Psoas muscle (tissue), 8 donors: ENCODE data around the gene MBTPS1. TPM values are rescaled to one million over a fixed set of nuclear protein-coding genes. Genes with fewer than 3 reads are reported as not detected.

Source experiments
- ATAC-seq, 4 donors: fragments of 200-7000 bp; cut with Tn5 transposase; one replicate each; pipeline ENCODE4 v1.9.1; 2020; ENCODE audit warnings: moderate library complexity in 3 of 4, mild to moderate bottlenecking in 2 of 4
- DNase-seq, 2 donors: peaks; one replicate each; pipeline ENCODE4 v3.0.0-alpha.2; 2020
- H3K27ac ChIP-seq: fragments of 200-600 bp; one replicate; pipeline ENCODE4 v1.8.0; 2022
- H3K27me3 ChIP-seq, 3 donors: fragments of 200-600 bp in 1 of 3; one replicate each; pipeline versions ENCODE4 v1.6.1 to v1.8.0; 2013 to 2022; ENCODE audit warnings: low read length in 2 of 3, mild to moderate bottlenecking in 2 of 3, moderate library complexity in 1 of 3; ENCODE audit not compliant: insufficient read depth in 3 of 3
- H3K36me3 ChIP-seq, 2 donors: fragments of 200-600 bp in 1 of 2; one replicate each; pipeline versions ENCODE4 v1.6.1 to v1.8.0; 2013 to 2022; ENCODE audit warnings: low read depth in 1 of 2, mild to moderate bottlenecking in 1 of 2, moderate library complexity in 1 of 2; ENCODE audit not compliant: insufficient read depth in 1 of 2
- H3K4me1 ChIP-seq: fragments of 200-600 bp; one replicate; pipeline ENCODE4 v1.8.0; 2022
- H3K4me3 ChIP-seq: fragments of 200-600 bp; one replicate; pipeline ENCODE4 v1.8.0; 2022; ENCODE audit warnings: mild to moderate bottlenecking
- H3K9me3 ChIP-seq: fragments of 200-600 bp; one replicate; pipeline ENCODE4 v1.8.0; 2022
- CTCF ChIP-seq: fragments of 200-600 bp; IDR thresholded peaks from one replicate; pipeline ENCODE4 v1.8.0; 2022; ENCODE audit warnings: antibody characterized with exemption
- WGBS, 3 donors: extraction: QIAGEN DNeasy Blood & Tissue Kit; methylation state at CpG; one replicate each; pipeline versions ENCODE4 v1.1.6 to v1.1.7; 2013; 5-methylcytosine and 5-hydroxymethylcytosine counted together
- intact Hi-C, 2 donors: fragments of 100-400 bp; cut with DNase I; formaldehyde crosslinking; loops; one replicate each; pipeline versions ENCODE4 v1.11.0 to v1.14.2; 2022
- polyA plus RNA-seq, 3 donors: library from polyadenylated mRNA; stranded (reverse); fragments of 200-250 nt; gene quantifications; one replicate each; pipeline ENCODE4 v1.2.3, GENCODE V29; 2013
- total RNA-seq, 4 donors: library from RNA; stranded (reverse); fragmentation: NEBNext Ultra II Directional in 2 of 4; extraction: Animal tissue kit (Norgen Biotek cat#: 25700) in 2 of 4; gene quantifications; one replicate each; pipeline versions ENCODE4 v1.2.1 to v1.2.4, GENCODE V29; 2021 to 2023
- donor health status: healthy with polysubstance abuse.
- donor health status: DM: no; HTN: no; CAD: no; lungs with moderate emphysema.
- donor health status: Bipolar disorder and iron deficiency.
- donor health status: healthy.
- donor health status: DM: yes; HTN: yes; CAD: no.
- donor health status: DM: no; HTN: no; CAD: no.
- donor health status: DM: no; HTN: no; CAD: no.
- donor health status: DM: yes; HTN: yes; CAD: no.

The MBTPS1 gene
- total and polyA plus RNA-seq, 7 donors, result 18.6 to 31.8 (median 28.8) TPM

GRCh38 chr16:84075376-84075775 lies 41.4 kb downstream of the MBTPS1 start:
- 86 to 90% (median 89%) methylated on average over 11 of the region's 11 CpGs for WGBS, 3 donors
- no peak for DNase-seq
- Histone ChIP-seq H3K4me3 (no peak overlapping the region), H3K36me3 (peaks cover 7 to 95% of the 10 kb centered on the region in 2 donors), H3K27ac (no peak overlapping the region), H3K9me3 (no peaks in the 10 kb centered on the region), H3K27me3 (no peaks in the 10 kb centered on the region), H3K4me1 (peaks cover 7% of the 10 kb centered on the region)
- TF ChIP-seq CTCF, result no peak
- ATAC-seq, result no peak
- intact Hi-C loops, result no loop called here

GRCh38 chr16:84074721-84075120 lies 42.0 kb downstream of the MBTPS1 start:
- ATAC-seq (peak in 3 of 4 donors; percentile 63 to 72 (median 72)), DNase-seq (no peak)
- H3K27ac ChIP-seq, result no peak overlapping the region
- WGBS, 3 donors, result 43 to 64% (median 55%) methylated on average over 3 of the region's 3 CpGs
- H3K36me3 ChIP-seq, result peaks cover 7 to 95% of the 10 kb centered on the region in 2 donors
- no peaks in the 10 kb centered on the region for H3K27me3 ChIP-seq
- TF ChIP-seq CTCF, result no peak
- H3K4me3 ChIP-seq, result no peak overlapping the region
- H3K4me1 ChIP-seq, result no peaks in the 10 kb centered on the region
- no peaks in the 10 kb centered on the region for H3K9me3 ChIP-seq
- intact Hi-C loops, result no loop called here

GRCh38 chr16:84072014-84072413 lies 44.7 kb downstream of the MBTPS1 start:
- peak in 1 of 4 donors; percentile 18 for ATAC-seq
- DNase-seq, result no peak

GRCh38 chr16:84071121-84071520 lies 45.6 kb downstream of the MBTPS1 start:
- no peak for DNase-seq
- WGBS, 3 donors, result 84 to 91% (median 87%) methylated on average over 8 of the region's 8 CpGs
- H3K27me3 ChIP-seq, result no peaks in the 10 kb centered on the region
- peaks cover 19 to 99% of the 10 kb centered on the region in 2 donors for H3K36me3 ChIP-seq
- H3K9me3 ChIP-seq, result no peaks in the 10 kb centered on the region
- no peak overlapping the region for H3K27ac ChIP-seq
- no peak for ATAC-seq
- H3K4me3 ChIP-seq, result no peak overlapping the region
- intact Hi-C loops, result no loop called here
- H3K4me1 ChIP-seq, result no peaks in the 10 kb centered on the region
- no peak for TF ChIP-seq CTCF

More at GRCh38 chr16:84072014-84072413, 44.7 kb downstream of the MBTPS1 start:
- no peak for TF ChIP-seq CTCF
- WGBS, 3 donors, result 84 to 87% (median 84%) methylated on average over 10 of the region's 10 CpGs
- no peak overlapping the region for H3K4me3 ChIP-seq
- peaks cover 13 to 98% of the 10 kb centered on the region in 2 donors for H3K36me3 ChIP-seq
- intact Hi-C loops, result no loop called here
- H3K27ac ChIP-seq, result no peak overlapping the region
- H3K27me3 ChIP-seq, result no peaks in the 10 kb centered on the region
- H3K9me3 ChIP-seq, result no peaks in the 10 kb centered on the region
- no peaks in the 10 kb centered on the region for H3K4me1 ChIP-seq

- H3K27me3 ChIP-seq, result no peaks in the 10 kb centered on the region
- no peak for ATAC-seq
- no peak overlapping the region for H3K4me3 ChIP-seq
- intact Hi-C loops, result no loop called here
- H3K36me3 ChIP-seq, result peaks cover 19 to 99% of the 10 kb centered on the region in 2 donors
- H3K27ac ChIP-seq, result no peak overlapping the region
- TF ChIP-seq CTCF, result no peak
- no peaks in the 10 kb centered on the region for H3K4me1 ChIP-seq
- DNase-seq, result no peak
- H3K9me3 ChIP-seq, result no peaks in the 10 kb centered on the region
- 88 to 93% (median 90%) methylated on average over 6 of the region's 6 CpGs for WGBS, 3 donors
These were observed 47.2 kb downstream of the MBTPS1 start for GRCh38 chr16:84069540-84069939.
